Hematopoietic multipotent progenitor cell treated with erythropoietin and hydrocortisone succinate and interleukin-3 and kit ligand, for 8 days (in vitro differentiated cells): ENCODE results near the gene DPH6.

Experiments used
- DNase-seq: peaks from one replicate; pipeline ENCODE4 v3.0.0-alpha.2; 2015

DPH6 gene

DNA sequence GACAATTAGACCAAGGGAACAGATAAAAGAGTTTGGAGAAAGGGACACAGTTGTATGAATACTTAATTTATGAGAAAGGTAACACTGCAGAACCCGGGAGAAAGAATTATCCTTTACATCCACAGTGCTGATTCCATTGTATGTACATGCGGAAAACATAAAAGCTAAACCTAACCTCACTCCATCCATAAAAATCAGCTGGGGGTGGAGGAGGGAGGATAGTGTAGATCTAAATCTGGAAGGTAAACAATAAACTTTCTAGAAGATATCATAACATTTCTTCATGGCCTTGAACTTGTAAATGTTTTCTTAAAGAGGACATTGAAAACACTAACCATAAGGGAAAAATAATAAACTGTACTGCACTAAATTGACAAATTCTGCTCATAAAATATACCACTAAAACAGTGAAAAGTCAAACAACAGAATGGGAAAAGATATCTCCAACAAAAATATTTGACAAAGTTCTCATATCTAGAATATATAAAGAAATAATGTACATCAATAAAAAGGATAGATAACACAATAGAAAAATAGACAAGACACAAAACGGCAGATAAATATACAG lies 220.5 kb downstream of the DPH6 start:
- no peak for DNase-seq

DNA sequence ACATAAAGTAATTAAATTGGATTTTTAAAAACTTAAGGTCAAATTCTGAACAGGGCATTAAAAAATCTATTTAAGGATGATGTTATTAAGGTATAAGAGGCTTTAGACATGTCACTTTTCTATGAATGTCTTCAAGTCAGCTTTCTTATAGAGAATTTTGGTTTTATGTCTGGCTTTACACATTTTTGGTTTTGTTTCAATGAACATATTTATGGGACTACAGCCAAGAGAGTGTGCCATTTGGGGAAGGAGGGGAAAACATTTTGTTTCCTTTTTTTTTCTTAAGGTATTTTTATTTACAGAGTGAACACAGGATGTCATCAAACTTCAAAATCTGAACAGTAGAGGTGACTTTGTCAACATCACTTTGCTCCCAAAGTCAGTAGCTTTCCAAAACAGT lies 222.8 kb downstream of the DPH6 start:
- no peak for DNase-seq

DNA sequence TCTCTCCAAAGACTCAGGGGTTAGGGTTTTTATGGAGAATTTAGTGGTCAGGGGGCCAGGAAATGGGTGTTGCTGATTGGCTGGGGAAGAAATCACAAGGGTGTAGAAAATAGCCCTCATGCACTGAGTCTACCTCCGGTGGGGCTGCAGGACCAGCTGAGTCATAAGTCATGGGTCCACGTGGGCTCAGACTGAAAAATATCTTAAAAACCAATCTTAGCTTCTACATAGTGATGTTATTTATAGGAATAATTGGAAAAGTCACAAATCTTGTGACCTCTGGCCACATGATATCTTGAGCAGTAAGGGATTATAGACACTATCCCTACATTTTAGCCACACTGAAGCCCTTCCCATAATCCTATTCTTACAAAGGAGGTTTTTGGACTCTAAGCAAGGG lies 224.0 kb downstream of the DPH6 start:
- DNase-seq: no peak

DNA sequence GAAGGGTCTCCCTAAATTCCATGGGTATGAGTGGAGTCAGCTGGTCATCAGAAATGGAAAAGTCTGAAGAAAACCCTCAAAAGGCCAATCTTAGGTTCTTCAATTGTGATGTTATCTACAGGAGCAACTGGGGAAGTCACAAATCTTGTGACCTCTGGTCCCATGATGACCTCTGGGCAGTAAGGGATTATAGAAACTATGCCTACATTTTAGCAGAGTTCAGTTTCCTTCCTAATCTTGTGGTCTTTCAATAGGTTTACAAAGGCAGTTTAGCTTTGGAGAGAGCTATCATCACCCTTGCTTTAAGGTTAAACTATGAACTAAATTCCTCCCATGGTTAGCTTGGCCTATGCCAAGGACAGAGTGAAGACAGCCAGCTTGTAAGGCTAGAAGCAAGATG lies 225.1 kb downstream of the DPH6 start:
- no peak for DNase-seq
